HepG2 (cell line): ENCODE measurements around the gene GSTP1. TPM values are rescaled to one million over a fixed set of nuclear protein-coding genes. Genes with fewer than 3 reads are reported as not detected.

Experiments used
- BCL6 ChIP-seq: IDR thresholded peaks from 2 replicates; pipeline ENCODE4 v1.6.1; 2016; ENCODE audit warnings: missing genetic modification reagents, missing compliant biosample characterization
- ELF3 ChIP-seq: IDR thresholded peaks from 2 replicates; pipeline ENCODE4 v1.6.1; 2016; ENCODE audit warnings: missing genetic modification reagents, missing compliant biosample characterization
- FOXA1 ChIP-seq, 2 experiments: fragments of 450-650 bp in 1 of 2; sonication (generic) in 1 of 2; formaldehyde crosslinking in 1 of 2; IDR thresholded peaks; 2 replicates each; pipeline versions ENCODE4 v1.4.0 to v1.6.1; 2016 to 2020; ENCODE audit warnings: missing genetic modification reagents in 1 of 2
- GFI1 ChIP-seq: sonication (generic); formaldehyde crosslinking; IDR thresholded peaks from 2 replicates; pipeline ENCODE4 v1.5.0; 2020; ENCODE audit warnings: missing genetic modification reagents, mild to moderate bottlenecking, borderline replicate concordance
- HDAC1 ChIP-seq: sonication (generic); formaldehyde crosslinking; IDR thresholded peaks from 2 replicates; pipeline ENCODE4 v1.5.1; 2020; ENCODE audit warnings: mild to moderate bottlenecking, missing genetic modification reagents
- MAFK ChIP-seq, 2 experiments: IDR thresholded peaks in 1 of 2; conservative IDR thresholded peaks in 1 of 2; 2 replicates each; pipeline ENCODE4 v1.6.1; 2011; ENCODE audit warnings: improper control_type of control experiment in 2 of 2, low read length in 2 of 2
- ZNF546 ChIP-seq: sonication (generic); formaldehyde crosslinking; conservative IDR thresholded peaks from 2 replicates; pipeline ENCODE4 v1.8.1; 2023; ENCODE audit warnings: mild to moderate bottlenecking, missing genetic modification reagents
- polyA plus RNA-seq, 8 experiments: library from polyadenylated mRNA; depleted of rRNA in 3 of 8; stranded (reverse) in 7 of 8; unstranded in 1 of 8; fragments of >200 nt; fragmentation: Illumina TruSeq in 4 of 8; extraction: Trizol in 4 of 8; gene quantifications; 2 replicates each; pipeline versions ENCODE4 v1.2.1 to v1.2.3, GENCODE V29; 2011 to 2016; ENCODE audit warnings: low read depth in 4 of 8, missing spikeins in 1 of 8, mixed read lengths in 1 of 8; ENCODE audit not compliant: insufficient read depth in 1 of 8
- total RNA-seq, 5 experiments: library from RNA; depleted of rRNA; stranded (reverse); fragments of >200 nt; fragmentation: Illumina TruSeq; extraction: Trizol; gene quantifications; 2 replicates each; pipeline ENCODE4 v1.2.3, GENCODE V29; 2016; ENCODE audit warnings: low read depth in 1 of 5
- TF ChIP-seq, protein P1 (sequence below): sonication (generic); formaldehyde crosslinking; IDR thresholded peaks from 2 replicates; pipeline ENCODE4 v1.8.0; 2022; ENCODE audit warnings: missing genetic modification reagents, mild to moderate bottlenecking, moderate library complexity, borderline replicate concordance
- TF ChIP-seq, protein P2 (sequence below): sonication (generic); formaldehyde crosslinking; IDR thresholded peaks from 2 replicates; pipeline ENCODE4 v1.4.0; 2020; ENCODE audit warnings: missing genetic modification reagents, borderline replicate concordance
- TF ChIP-seq, protein P3 (sequence below): sonication (generic); formaldehyde crosslinking; IDR thresholded peaks from 2 replicates; pipeline ENCODE4 v1.4.0; 2020; ENCODE audit warnings: missing genetic modification reagents, borderline replicate concordance
- TF ChIP-seq, protein P4 (sequence below): IDR thresholded peaks from 2 replicates; pipeline ENCODE4 v1.6.1; 2016; ENCODE audit warnings: missing compliant biosample characterization, missing genetic modification reagents, borderline replicate concordance
- TF ChIP-seq, protein P5 (sequence below): sonication (generic); formaldehyde crosslinking; IDR thresholded peaks from 2 replicates; pipeline ENCODE4 v1.9.0; 2022; ENCODE audit warnings: missing genetic modification reagents, mild to moderate bottlenecking, borderline replicate concordance

GSTP1 gene
- total and polyA plus RNA-seq, 2 of the 13 experiments (the other 11 are each of a cell fraction or from before 2014, with no cell fraction given) = not detected

DNA sequence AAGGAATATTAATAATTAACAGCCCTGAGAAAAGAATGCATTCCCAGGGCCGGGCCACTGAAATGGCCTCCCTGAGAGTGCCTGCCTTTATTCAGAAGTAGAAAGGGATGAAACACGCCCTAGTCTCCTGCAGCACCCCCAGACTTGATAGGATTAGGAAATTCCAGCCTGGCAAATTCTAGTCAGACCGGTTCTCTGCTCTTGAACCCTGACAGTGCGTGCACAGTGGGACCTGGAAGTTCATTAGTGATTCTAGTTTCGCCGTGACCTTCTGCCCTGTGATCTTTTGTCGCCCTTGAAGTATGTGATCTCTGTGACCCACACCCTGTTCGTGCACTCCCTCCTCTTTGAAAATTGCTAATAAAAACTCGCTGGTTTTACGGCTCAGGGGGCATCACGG lies 2.1 kb upstream of the GSTP1 start (continued):
- TF ChIP-seq BCL6 (CRISPR knock-in tag) = peak; percentile 58; the same call in 1 of the 2 replicates
- TF ChIP-seq, protein P1, sequence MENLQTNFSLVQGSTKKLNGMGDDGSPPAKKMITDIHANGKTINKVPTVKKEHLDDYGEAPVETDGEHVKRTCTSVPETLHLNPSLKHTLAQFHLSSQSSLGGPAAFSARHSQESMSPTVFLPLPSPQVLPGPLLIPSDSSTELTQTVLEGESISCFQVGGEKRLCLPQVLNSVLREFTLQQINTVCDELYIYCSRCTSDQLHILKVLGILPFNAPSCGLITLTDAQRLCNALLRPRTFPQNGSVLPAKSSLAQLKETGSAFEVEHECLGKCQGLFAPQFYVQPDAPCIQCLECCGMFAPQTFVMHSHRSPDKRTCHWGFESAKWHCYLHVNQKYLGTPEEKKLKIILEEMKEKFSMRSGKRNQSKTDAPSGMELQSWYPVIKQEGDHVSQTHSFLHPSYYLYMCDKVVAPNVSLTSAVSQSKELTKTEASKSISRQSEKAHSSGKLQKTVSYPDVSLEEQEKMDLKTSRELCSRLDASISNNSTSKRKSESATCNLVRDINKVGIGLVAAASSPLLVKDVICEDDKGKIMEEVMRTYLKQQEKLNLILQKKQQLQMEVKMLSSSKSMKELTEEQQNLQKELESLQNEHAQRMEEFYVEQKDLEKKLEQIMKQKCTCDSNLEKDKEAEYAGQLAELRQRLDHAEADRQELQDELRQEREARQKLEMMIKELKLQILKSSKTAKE (CRISPR knock-in tag) = peak; percentile 63; the same call in 1 of the 2 replicates
- TF ChIP-seq, protein P2, sequence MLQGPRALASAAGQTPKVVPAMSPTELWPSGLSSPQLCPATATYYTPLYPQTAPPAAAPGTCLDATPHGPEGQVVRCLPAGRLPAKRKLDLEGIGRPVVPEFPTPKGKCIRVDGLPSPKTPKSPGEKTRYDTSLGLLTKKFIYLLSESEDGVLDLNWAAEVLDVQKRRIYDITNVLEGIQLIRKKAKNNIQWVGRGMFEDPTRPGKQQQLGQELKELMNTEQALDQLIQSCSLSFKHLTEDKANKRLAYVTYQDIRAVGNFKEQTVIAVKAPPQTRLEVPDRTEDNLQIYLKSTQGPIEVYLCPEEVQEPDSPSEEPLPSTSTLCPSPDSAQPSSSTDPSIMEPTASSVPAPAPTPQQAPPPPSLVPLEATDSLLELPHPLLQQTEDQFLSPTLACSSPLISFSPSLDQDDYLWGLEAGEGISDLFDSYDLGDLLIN = no peak
- TF ChIP-seq GFI1 = peak; percentile 61
- peak; percentile 56; the same call in 1 of the 2 replicates for TF ChIP-seq HDAC1 (CRISPR knock-in tag)
- TF ChIP-seq, protein P3, sequence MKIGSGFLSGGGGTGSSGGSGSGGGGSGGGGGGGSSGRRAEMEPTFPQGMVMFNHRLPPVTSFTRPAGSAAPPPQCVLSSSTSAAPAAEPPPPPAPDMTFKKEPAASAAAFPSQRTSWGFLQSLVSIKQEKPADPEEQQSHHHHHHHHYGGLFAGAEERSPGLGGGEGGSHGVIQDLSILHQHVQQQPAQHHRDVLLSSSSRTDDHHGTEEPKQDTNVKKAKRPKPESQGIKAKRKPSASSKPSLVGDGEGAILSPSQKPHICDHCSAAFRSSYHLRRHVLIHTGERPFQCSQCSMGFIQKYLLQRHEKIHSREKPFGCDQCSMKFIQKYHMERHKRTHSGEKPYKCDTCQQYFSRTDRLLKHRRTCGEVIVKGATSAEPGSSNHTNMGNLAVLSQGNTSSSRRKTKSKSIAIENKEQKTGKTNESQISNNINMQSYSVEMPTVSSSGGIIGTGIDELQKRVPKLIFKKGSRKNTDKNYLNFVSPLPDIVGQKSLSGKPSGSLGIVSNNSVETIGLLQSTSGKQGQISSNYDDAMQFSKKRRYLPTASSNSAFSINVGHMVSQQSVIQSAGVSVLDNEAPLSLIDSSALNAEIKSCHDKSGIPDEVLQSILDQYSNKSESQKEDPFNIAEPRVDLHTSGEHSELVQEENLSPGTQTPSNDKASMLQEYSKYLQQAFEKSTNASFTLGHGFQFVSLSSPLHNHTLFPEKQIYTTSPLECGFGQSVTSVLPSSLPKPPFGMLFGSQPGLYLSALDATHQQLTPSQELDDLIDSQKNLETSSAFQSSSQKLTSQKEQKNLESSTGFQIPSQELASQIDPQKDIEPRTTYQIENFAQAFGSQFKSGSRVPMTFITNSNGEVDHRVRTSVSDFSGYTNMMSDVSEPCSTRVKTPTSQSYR (CRISPR knock-in tag) = peak; percentile 44; the same call in 1 of the 2 replicates
- no peak for TF ChIP-seq FOXA1 (IDR thresholded peaks at IDR 0.05)
- TF ChIP-seq FOXA1 (CRISPR knock-in tag; IDR thresholded peaks at IDR 0.05) = no peak
- TF ChIP-seq, protein P4, sequence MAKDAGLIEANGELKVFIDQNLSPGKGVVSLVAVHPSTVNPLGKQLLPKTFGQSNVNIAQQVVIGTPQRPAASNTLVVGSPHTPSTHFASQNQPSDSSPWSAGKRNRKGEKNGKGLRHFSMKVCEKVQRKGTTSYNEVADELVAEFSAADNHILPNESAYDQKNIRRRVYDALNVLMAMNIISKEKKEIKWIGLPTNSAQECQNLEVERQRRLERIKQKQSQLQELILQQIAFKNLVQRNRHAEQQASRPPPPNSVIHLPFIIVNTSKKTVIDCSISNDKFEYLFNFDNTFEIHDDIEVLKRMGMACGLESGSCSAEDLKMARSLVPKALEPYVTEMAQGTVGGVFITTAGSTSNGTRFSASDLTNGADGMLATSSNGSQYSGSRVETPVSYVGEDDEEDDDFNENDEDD (CRISPR knock-in tag) = no peak
- TF ChIP-seq, protein P5, sequence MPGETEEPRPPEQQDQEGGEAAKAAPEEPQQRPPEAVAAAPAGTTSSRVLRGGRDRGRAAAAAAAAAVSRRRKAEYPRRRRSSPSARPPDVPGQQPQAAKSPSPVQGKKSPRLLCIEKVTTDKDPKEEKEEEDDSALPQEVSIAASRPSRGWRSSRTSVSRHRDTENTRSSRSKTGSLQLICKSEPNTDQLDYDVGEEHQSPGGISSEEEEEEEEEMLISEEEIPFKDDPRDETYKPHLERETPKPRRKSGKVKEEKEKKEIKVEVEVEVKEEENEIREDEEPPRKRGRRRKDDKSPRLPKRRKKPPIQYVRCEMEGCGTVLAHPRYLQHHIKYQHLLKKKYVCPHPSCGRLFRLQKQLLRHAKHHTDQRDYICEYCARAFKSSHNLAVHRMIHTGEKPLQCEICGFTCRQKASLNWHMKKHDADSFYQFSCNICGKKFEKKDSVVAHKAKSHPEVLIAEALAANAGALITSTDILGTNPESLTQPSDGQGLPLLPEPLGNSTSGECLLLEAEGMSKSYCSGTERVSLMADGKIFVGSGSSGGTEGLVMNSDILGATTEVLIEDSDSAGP (CRISPR knock-in tag) = 0 out of 2 replicates have a peak, but pooled peaks have one; percentile 23
- TF ChIP-seq ELF3 = no peak
- no peak for TF ChIP-seq MAFK (conservative IDR thresholded peaks at IDR 0.05 in 1 of 2, IDR thresholded peaks at IDR 0.05 in 1 of 2; ENCODE audit: low read length in 2 of 2)
- no peak for TF ChIP-seq ZNF546 (CRISPR knock-in tag)
